Parathyroid adenoma (tissue), 2 donors: ENCODE measurements around the gene PF4V1.

ENCODE experiments used
- H2AFZ ChIP-seq: fragments of 300-600 bp; sonication (generic); one replicate; pipeline ENCODE4 v1.7.0; 2017; ENCODE audit warnings: antibody characterized with exemption, mild to moderate bottlenecking
- H3K27ac ChIP-seq: fragments of 300-600 bp; sonication (generic); one replicate; pipeline ENCODE4 v1.7.0; 2017
- H3K27me3 ChIP-seq: fragments of 300-600 bp; sonication (generic); one replicate; pipeline ENCODE4 v1.7.0; 2017; ENCODE audit warnings: low read length; ENCODE audit not compliant: control insufficient read depth, insufficient read depth
- H3K36me3 ChIP-seq: fragments of 300-600 bp; sonication (generic); one replicate; pipeline ENCODE4 v1.7.0; 2017; ENCODE audit warnings: low read length; ENCODE audit not compliant: control insufficient read depth, insufficient read depth
- H3K4me1 ChIP-seq: fragments of 300-600 bp; sonication (generic); one replicate; pipeline ENCODE4 v1.7.0; 2017; ENCODE audit warnings: control low read depth
- H3K4me2 ChIP-seq: fragments of 300-600 bp; sonication (generic); one replicate; pipeline ENCODE4 v1.7.0; 2017; ENCODE audit warnings: low read length
- H3K4me3 ChIP-seq: fragments of 300-600 bp; sonication (generic); one replicate; pipeline ENCODE4 v1.7.0; 2017; ENCODE audit warnings: low read depth, low read length
- H3K79me2 ChIP-seq: fragments of 300-600 bp; sonication (generic); one replicate; pipeline ENCODE4 v1.7.0; 2017; ENCODE audit warnings: control low read depth
- H3K9ac ChIP-seq: fragments of 300-600 bp; sonication (generic); one replicate; pipeline ENCODE4 v1.7.0; 2017; ENCODE audit warnings: mild to moderate bottlenecking
- H3K9me3 ChIP-seq: fragments of 300-600 bp; sonication (generic); one replicate; pipeline ENCODE4 v1.7.0; 2017; ENCODE audit warnings: low read length; ENCODE audit not compliant: control insufficient read depth
- CTCF ChIP-seq: fragments of 300-600 bp; sonication (generic); IDR thresholded peaks from one replicate; pipeline ENCODE4 v1.7.0; 2017; ENCODE audit warnings: antibody characterized with exemption, mild to moderate bottlenecking
- donor health status: primary hyperparathyroidism.

PF4V1 gene

GRCh38 chr4:73836373-73837279, 16.5 kb upstream of the PF4V1 start, which contains the start of gene CXCL6:
TSS of gene CXCL6 (plus strand) at chr4:73836678. CDS start at chr4:73836751, 73 bp downstream.
- H3K9ac ChIP-seq = no peak within 1 kb of the TSS
- no peak within 1 kb of the TSS for H3K27ac ChIP-seq

GRCh38 chr4:73839071-73839470, 14.0 kb upstream of the PF4V1 start:
- H3K4me2 ChIP-seq = no peak overlapping the region
- no peak overlapping the region for H3K27ac ChIP-seq
- no peak overlapping the region for H3K4me3 ChIP-seq
- no peak for TF ChIP-seq CTCF
- H3K27me3 ChIP-seq = no peaks in the 10 kb centered on the region
- no peaks in the 10 kb centered on the region for H3K79me2 ChIP-seq
- no peak overlapping the region for H2AFZ ChIP-seq
- H3K4me1 ChIP-seq = no peaks in the 10 kb centered on the region
- H3K9me3 ChIP-seq = no peaks in the 10 kb centered on the region
- no peaks in the 10 kb centered on the region for H3K36me3 ChIP-seq
- H3K9ac ChIP-seq = no peak overlapping the region

More at GRCh38 chr4:73836373-73837279, 16.5 kb upstream of the PF4V1 start, which contains the start of gene CXCL6:
- Histone ChIP-seq H3K27me3 (no peaks in the 10 kb centered on the region), H3K4me1 (no peaks in the 10 kb centered on the region), H2AFZ (no peak within 1 kb of the TSS), H3K4me2 (peak within 1 kb of the TSS; percentile 56), H3K4me3 (peak within 1 kb of the TSS; percentile 29), H3K36me3 (no peaks in the 10 kb centered on the region), H3K79me2 (no peaks in the 10 kb centered on the region), H3K9me3 (no peaks in the 10 kb centered on the region)
- no peak for TF ChIP-seq CTCF

- Histone ChIP-seq H3K9ac (no peak overlapping the region), H3K9me3 (no peaks in the 10 kb centered on the region), H3K4me1 (no peaks in the 10 kb centered on the region), H3K79me2 (no peaks in the 10 kb centered on the region), H3K36me3 (no peaks in the 10 kb centered on the region), H3K4me3 (no peak overlapping the region), H3K27me3 (no peaks in the 10 kb centered on the region), H3K27ac (no peak overlapping the region), H2AFZ (no peak overlapping the region), H3K4me2 (no peak overlapping the region)
- TF ChIP-seq CTCF = no peak
These were observed 13.4 kb upstream of the PF4V1 start for GRCh38 chr4:73839715-73840114.

- H3K4me1 ChIP-seq = no peaks in the 10 kb centered on the region
- no peak overlapping the region for H3K27ac ChIP-seq
- no peak overlapping the region for H2AFZ ChIP-seq
- no peak overlapping the region for H3K4me3 ChIP-seq
- H3K36me3 ChIP-seq = no peaks in the 10 kb centered on the region
- no peaks in the 10 kb centered on the region for H3K79me2 ChIP-seq
- no peak overlapping the region for H3K9ac ChIP-seq
- no peaks in the 10 kb centered on the region for H3K9me3 ChIP-seq
- H3K4me2 ChIP-seq = no peak overlapping the region
- no peak for TF ChIP-seq CTCF
- no peaks in the 10 kb centered on the region for H3K27me3 ChIP-seq
These were observed 11.7 kb upstream of the PF4V1 start for GRCh38 chr4:73841243-73841925.
